HUES48 (cell line): ENCODE data around the gene PTPRG.

Source experiments
- H3K27ac ChIP-seq: one replicate; pipeline ENCODE4 v1.7.0; 2013; ENCODE audit warnings: low read depth, low read length, inconsistent platforms
- H3K27me3 ChIP-seq: 2 replicates; pipeline ENCODE4 v1.6.1; 2013; ENCODE audit warnings: mild to moderate bottlenecking, low read length; ENCODE audit not compliant: control insufficient read depth, insufficient read depth
- H3K36me3 ChIP-seq: 2 replicates; pipeline ENCODE4 v1.6.1; 2013; ENCODE audit warnings: low read length; ENCODE audit not compliant: control insufficient read depth, insufficient read depth
- H3K4me1 ChIP-seq: 2 replicates; pipeline ENCODE4 v1.6.1; 2013; ENCODE audit warnings: mild to moderate bottlenecking, low read length; ENCODE audit not compliant: control insufficient read depth, insufficient read depth
- H3K4me3 ChIP-seq: 2 replicates; pipeline ENCODE4 v1.5.1; 2013; ENCODE audit warnings: mild to moderate bottlenecking, low read depth, low read length
- H3K9ac ChIP-seq: 2 replicates; pipeline ENCODE4 v1.6.1; 2013; ENCODE audit warnings: mild to moderate bottlenecking, low read depth, low read length, moderate library complexity
- H3K9me3 ChIP-seq: 2 replicates; pipeline ENCODE4 v1.6.1; 2013; ENCODE audit warnings: low read length; ENCODE audit not compliant: control insufficient read depth, insufficient read depth

PTPRG gene

GRCh38 chr3:61561374-61562041 lies at the start of gene PTPRG:
TSS of gene PTPRG (plus strand) at chr3:61561571. CDS start at chr3:61562288, 717 bp downstream.
- peak within 1 kb of the TSS; percentile 99 for H3K27ac ChIP-seq
- H3K9me3 ChIP-seq = no peaks in the 10 kb centered on the region
- H3K4me1 ChIP-seq = peaks cover 27% of the 10 kb centered on the region
- peaks cover 14% of the 10 kb centered on the region for H3K27me3 ChIP-seq
- 0 out of 2 replicates have a peak, but pooled peaks cover 16% of the 10 kb centered on the region for H3K36me3 ChIP-seq
- peak within 1 kb of the TSS; percentile 95 for H3K9ac ChIP-seq
- H3K4me3 ChIP-seq = peak within 1 kb of the TSS; percentile 75

- no peaks in the 10 kb centered on the region for H3K9me3 ChIP-seq
Observed at GRCh38 chr3:61518590-61518989, 42.8 kb upstream of the PTPRG start.

GRCh38 chr3:61520966-61521628 lies 40.3 kb upstream of the PTPRG start:
- H3K27ac ChIP-seq = no peak overlapping the region
- no peaks in the 10 kb centered on the region for H3K27me3 ChIP-seq
- H3K4me1 ChIP-seq = peaks cover 14% of the 10 kb centered on the region
- H3K36me3 ChIP-seq = no peaks in the 10 kb centered on the region
- no peak overlapping the region for H3K9ac ChIP-seq
- no peak overlapping the region for H3K4me3 ChIP-seq
- no peaks in the 10 kb centered on the region for H3K9me3 ChIP-seq

More at GRCh38 chr3:61518590-61518989, 42.8 kb upstream of the PTPRG start:
- Histone ChIP-seq H3K27ac (no peak overlapping the region), H3K27me3 (no peaks in the 10 kb centered on the region), H3K4me1 (peaks cover 14% of the 10 kb centered on the region), H3K36me3 (no peaks in the 10 kb centered on the region), H3K4me3 (no peak overlapping the region), H3K9ac (no peak overlapping the region)

- Histone ChIP-seq H3K9me3 (no peaks in the 10 kb centered on the region), H3K27ac (peak overlapping the region; percentile 9), H3K4me3 (no peak overlapping the region), H3K9ac (no peak overlapping the region), H3K4me1 (peaks cover 14% of the 10 kb centered on the region), H3K36me3 (no peaks in the 10 kb centered on the region), H3K27me3 (no peaks in the 10 kb centered on the region)
Observed at GRCh38 chr3:61522060-61522459, 39.3 kb upstream of the PTPRG start.

GRCh38 chr3:61522626-61523025 lies 38.7 kb upstream of the PTPRG start:
- Histone ChIP-seq H3K27me3 (no peaks in the 10 kb centered on the region), H3K9ac (no peak overlapping the region), H3K4me3 (no peak overlapping the region), H3K27ac (peak overlapping the region; percentile 16), H3K9me3 (no peaks in the 10 kb centered on the region), H3K36me3 (no peaks in the 10 kb centered on the region), H3K4me1 (peaks cover 14% of the 10 kb centered on the region)

GRCh38 chr3:61524933-61525332 lies 36.4 kb upstream of the PTPRG start:
- H3K9me3 ChIP-seq = no peaks in the 10 kb centered on the region
- H3K27me3 ChIP-seq = no peaks in the 10 kb centered on the region
- no peak overlapping the region for H3K9ac ChIP-seq
- H3K4me1 ChIP-seq = peaks cover 14% of the 10 kb centered on the region
- H3K36me3 ChIP-seq = no peaks in the 10 kb centered on the region
- H3K27ac ChIP-seq = no peak overlapping the region
- H3K4me3 ChIP-seq = no peak overlapping the region

- H3K27me3 ChIP-seq = no peaks in the 10 kb centered on the region
- no peak overlapping the region for H3K27ac ChIP-seq
- no peaks in the 10 kb centered on the region for H3K36me3 ChIP-seq
- no peak overlapping the region for H3K4me3 ChIP-seq
- peaks cover 18% of the 10 kb centered on the region for H3K4me1 ChIP-seq
- no peak overlapping the region for H3K9ac ChIP-seq
- no peaks in the 10 kb centered on the region for H3K9me3 ChIP-seq
Observed at GRCh38 chr3:61526308-61526707, 35.1 kb upstream of the PTPRG start.

GRCh38 chr3:61527011-61527410 lies 34.4 kb upstream of the PTPRG start:
- no peaks in the 10 kb centered on the region for H3K9me3 ChIP-seq
- no peak overlapping the region for H3K4me3 ChIP-seq
- no peak overlapping the region for H3K9ac ChIP-seq
- no peaks in the 10 kb centered on the region for H3K36me3 ChIP-seq
- no peaks in the 10 kb centered on the region for H3K27me3 ChIP-seq
- H3K4me1 ChIP-seq = peaks cover 17% of the 10 kb centered on the region
- H3K27ac ChIP-seq = no peak overlapping the region

- no peak overlapping the region for H3K27ac ChIP-seq
Observed at GRCh38 chr3:61530355-61530754, 31.0 kb upstream of the PTPRG start.

GRCh38 chr3:61531528-61531927 lies 29.8 kb upstream of the PTPRG start:
- Histone ChIP-seq H3K36me3 (no peaks in the 10 kb centered on the region), H3K9me3 (no peaks in the 10 kb centered on the region), H3K27ac (no peak overlapping the region), H3K9ac (no peak overlapping the region), H3K4me3 (no peak overlapping the region), H3K27me3 (no peaks in the 10 kb centered on the region), H3K4me1 (peaks cover 21% of the 10 kb centered on the region)

More at GRCh38 chr3:61530355-61530754, 31.0 kb upstream of the PTPRG start:
- Histone ChIP-seq H3K36me3 (no peaks in the 10 kb centered on the region), H3K9ac (no peak overlapping the region), H3K27me3 (no peaks in the 10 kb centered on the region), H3K9me3 (no peaks in the 10 kb centered on the region), H3K4me3 (no peak overlapping the region), H3K4me1 (peaks cover 13% of the 10 kb centered on the region; the same call in 1 of the 2 replicates)

- no peaks in the 10 kb centered on the region for H3K9me3 ChIP-seq
- H3K36me3 ChIP-seq = no peaks in the 10 kb centered on the region
- H3K4me3 ChIP-seq = no peak overlapping the region
- peaks cover 35% of the 10 kb centered on the region for H3K4me1 ChIP-seq
- no peak overlapping the region for H3K27ac ChIP-seq
- H3K9ac ChIP-seq = no peak overlapping the region
- H3K27me3 ChIP-seq = no peaks in the 10 kb centered on the region
Observed at GRCh38 chr3:61532739-61533500, 28.5 kb upstream of the PTPRG start.
